Keratinocyte (primary cell): ENCODE data around the gene MTA1.

Source experiments
- CTCF ChIP-seq, 3 experiments: IDR thresholded peaks in 1 of 3; conservative IDR thresholded peaks in 1 of 3; optimal IDR thresholded peaks in 1 of 3; 2 replicates in 2 of 3; 3 replicates in 1 of 3; pipeline versions ENCODE3 to v1.5.1; 2011; ENCODE audit warnings: low read length in 3 of 3, mild to moderate bottlenecking in 3 of 3, moderate library complexity in 2 of 3, control low read depth in 1 of 3, inconsistent platforms in 1 of 3; ENCODE audit not compliant: insufficient read depth in 2 of 3; ENCODE audit errors: extremely low read depth in 1 of 3
- EZH2 ChIP-seq: IDR thresholded peaks from one replicate; pipeline ENCODE4 v1.6.1; 2012; ENCODE audit warnings: inconsistent platforms, mild to moderate bottlenecking, low read length, moderate library complexity

GRCh38 chr14:105379946-105380345 is 39.7 kb upstream of the MTA1 start:
- TF ChIP-seq EZH2 (no peak), CTCF (optimal IDR thresholded peaks at IDR 0.05 in 1 of 3, IDR thresholded peaks at IDR 0.05 in 1 of 3, conservative IDR thresholded peaks at IDR 0.05 in 1 of 3; ENCODE audit: extremely low read depth in 1 of 3, insufficient read depth in 2 of 3, low read length in 3 of 3) (no peak)
